Measurements from ENCODE around the gene MTMR2. TPM values are rescaled to one million over a fixed set of nuclear protein-coding genes. Genes with fewer than 3 reads are reported as not detected.

MTMR2 gene
- total RNA-seq, 1 experiment from 2014 or later = 59.0 TPM

DNA sequence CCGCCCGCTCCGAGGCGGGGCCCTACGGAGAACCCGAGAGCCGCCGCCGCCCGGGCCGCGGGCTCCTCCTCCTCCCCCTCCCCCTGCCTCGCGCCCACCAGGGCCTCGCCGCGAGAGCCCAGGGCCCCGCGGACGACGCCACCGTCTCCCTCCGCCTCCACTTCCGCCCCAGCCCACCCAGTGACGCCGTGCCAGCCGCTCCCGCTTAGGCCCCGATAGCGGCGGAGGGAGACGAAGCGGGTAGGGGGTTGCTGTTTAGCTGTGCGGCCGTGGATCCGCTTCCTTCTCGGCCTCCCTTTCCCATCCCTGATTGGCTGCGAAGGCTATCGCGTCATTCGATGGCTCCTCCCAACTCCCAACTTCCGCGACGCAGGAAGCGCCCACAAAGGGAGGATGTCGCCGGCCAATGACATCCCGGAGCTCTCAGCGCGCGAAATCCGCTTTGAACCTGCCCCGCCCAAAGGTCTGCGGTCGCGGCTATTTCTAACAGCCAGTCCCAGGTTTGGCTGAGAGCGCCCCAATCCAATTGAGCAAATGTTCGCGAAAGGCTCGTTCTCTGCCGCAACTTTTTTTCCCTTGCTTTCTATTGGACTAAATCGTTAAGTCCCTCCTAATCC, 134.3 kb downstream of the MTMR2 start, which contains the start of gene FAM76B:
FAM76B (minus strand) TSS at position 277 of the 617 bp plus-strand sequence. CDS start 304 bp downstream, outside the sequence.
- Histone ChIP-seq H2BK20ac (ENCODE audit: low read depth, low read length, poor library complexity, severe bottlenecking) (no peak within 1 kb of the TSS), H2AFZ (ENCODE audit: low read length) (no peak within 1 kb of the TSS), H3K56ac (ENCODE audit: insufficient read length, low read depth, low read length) (peak within 1 kb of the TSS; percentile 64), H3K79me1 (ENCODE audit: insufficient read depth, low read depth, low read length, poor library complexity, severe bottlenecking) (no peaks in the 10 kb centered on the region), H3K4me1 (ENCODE audit: insufficient read depth, low read length) (no peaks in the 10 kb centered on the region), H2BK15ac (ENCODE audit: low read depth, low read length) (no peak within 1 kb of the TSS), H3K9ac (ENCODE audit: extremely low read depth, insufficient read length, low read length) (peak within 1 kb of the TSS; percentile 98), H4K5ac (ENCODE audit: insufficient read length, low read depth, low read length) (peak within 1 kb of the TSS; percentile 85), H3K4me2 (ENCODE audit: insufficient read depth, insufficient read length, low read length) (peak within 1 kb of the TSS; percentile 93), H3K79me2 (ENCODE audit: insufficient read depth, low read length) (peaks cover 20% of the 10 kb centered on the region; the same call in 1 of the 2 replicates), H3K4ac (ENCODE audit: low read depth, low read length) (peak within 1 kb of the TSS; percentile 75; the same call in 1 of the 2 replicates), H3K18ac (ENCODE audit: insufficient read length, low read depth, low read length) (peak within 1 kb of the TSS; percentile 98), H3K27me3 (ENCODE audit: insufficient read depth, low read length) (no peaks in the 10 kb centered on the region), H2BK120ac (ENCODE audit: low read depth, low read length, poor library complexity, severe bottlenecking) (peak within 1 kb of the TSS; percentile 98), H3K27ac (ENCODE audit: insufficient read length, low read depth, low read length) (peak within 1 kb of the TSS; percentile 95), H4K8ac (replicated peaks; ENCODE audit: insufficient read length, low read depth, low read length) (peak within 1 kb of the TSS; percentile 62), H2BK5ac (ENCODE audit: insufficient read length, low read length) (peak within 1 kb of the TSS; percentile 85), H3K23me2 (ENCODE audit: insufficient read length, low read depth, low read length, poor library complexity, severe bottlenecking) (peaks cover 8% of the 10 kb centered on the region), H3K9me3 (ENCODE audit: control insufficient read depth, low read depth, low read length) (no peaks in the 10 kb centered on the region), H2AK5ac (ENCODE audit: insufficient read length, low read length) (no peak within 1 kb of the TSS), H3K14ac (ENCODE audit: insufficient read depth, low read length) (peak within 1 kb of the TSS; percentile 98), H3K23ac (ENCODE audit: insufficient read length, low read depth, low read length) (no peak within 1 kb of the TSS), H3T11ph (ENCODE audit: low read length) (peak within 1 kb of the TSS; percentile 96), H4K91ac (ENCODE audit: insufficient read length, low read depth, low read length) (peak within 1 kb of the TSS; percentile 73), H4K20me1 (ENCODE audit: control insufficient read depth, insufficient read depth, insufficient read length) (no peaks in the 10 kb centered on the region), H2BK12ac (ENCODE audit: insufficient read length, low read depth, low read length) (no peak within 1 kb of the TSS)
- TF ChIP-seq, protein P1, sequence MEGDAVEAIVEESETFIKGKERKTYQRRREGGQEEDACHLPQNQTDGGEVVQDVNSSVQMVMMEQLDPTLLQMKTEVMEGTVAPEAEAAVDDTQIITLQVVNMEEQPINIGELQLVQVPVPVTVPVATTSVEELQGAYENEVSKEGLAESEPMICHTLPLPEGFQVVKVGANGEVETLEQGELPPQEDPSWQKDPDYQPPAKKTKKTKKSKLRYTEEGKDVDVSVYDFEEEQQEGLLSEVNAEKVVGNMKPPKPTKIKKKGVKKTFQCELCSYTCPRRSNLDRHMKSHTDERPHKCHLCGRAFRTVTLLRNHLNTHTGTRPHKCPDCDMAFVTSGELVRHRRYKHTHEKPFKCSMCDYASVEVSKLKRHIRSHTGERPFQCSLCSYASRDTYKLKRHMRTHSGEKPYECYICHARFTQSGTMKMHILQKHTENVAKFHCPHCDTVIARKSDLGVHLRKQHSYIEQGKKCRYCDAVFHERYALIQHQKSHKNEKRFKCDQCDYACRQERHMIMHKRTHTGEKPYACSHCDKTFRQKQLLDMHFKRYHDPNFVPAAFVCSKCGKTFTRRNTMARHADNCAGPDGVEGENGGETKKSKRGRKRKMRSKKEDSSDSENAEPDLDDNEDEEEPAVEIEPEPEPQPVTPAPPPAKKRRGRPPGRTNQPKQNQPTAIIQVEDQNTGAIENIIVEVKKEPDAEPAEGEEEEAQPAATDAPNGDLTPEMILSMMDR (conservative IDR thresholded peaks at IDR 0.05) = no peak
- Mint-ChIP-seq H3K36me3 (ENCODE audit: insufficient read depth in 1 of 3, low read depth in 3 of 3) (peaks cover 14 to 43% (median 28%) of the 10 kb centered on the region in 3 experiments; a peak in 6 of 7 replicates), H3K27ac (peak within 1 kb of the TSS; percentile 100), H3K9me3 (no peaks in the 10 kb centered on the region), H3K27me3 (ENCODE audit: low read depth) (no peaks in the 10 kb centered on the region), H3K4me1 (peaks cover 32 to 37% of the 10 kb centered on the region in 2 experiments), H3K4me3 (peak within 1 kb of the TSS; percentile 95 to 98)
- DNase-seq = peak; percentile 98
- no CpG with 5 or more reads among the region's 62 CpGs for WGBS (ENCODE audit: extremely low coverage, insufficient read length, low lambda C conversion rate)

Data from H9 (cell line).